ENCODE results near the gene VARS1. TPM values are rescaled to one million over a fixed set of nuclear protein-coding genes. Genes with fewer than 3 reads are reported as not detected.

Gene VARS1
- total and polyA plus RNA-seq, 2 of the 8 experiments (the other 6 are each of a cell fraction or from before 2014, with no cell fraction given): 53.5 to 162 TPM

- no peak; the same call in 1 of the 2 replicates for TF ChIP-seq YY1 (IDR thresholded peaks at IDR 0.05; ENCODE audit: low read depth, low read length)
- TF ChIP-seq, protein P1, sequence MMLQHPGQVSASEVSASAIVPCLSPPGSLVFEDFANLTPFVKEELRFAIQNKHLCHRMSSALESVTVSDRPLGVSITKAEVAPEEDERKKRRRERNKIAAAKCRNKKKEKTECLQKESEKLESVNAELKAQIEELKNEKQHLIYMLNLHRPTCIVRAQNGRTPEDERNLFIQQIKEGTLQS (IDR thresholded peaks at IDR 0.05; ENCODE audit: insufficient read depth, low read depth, low read length): no peak
- TF ChIP-seq KDM1A (IDR thresholded peaks at IDR 0.05; ENCODE audit: borderline replicate concordance, low read length): no peak
- no peak for TF ChIP-seq BRCA1 (IDR thresholded peaks at IDR 0.05; ENCODE audit: low read depth, low read length)
- peak; percentile 73 for TF ChIP-seq TAF7 (optimal IDR thresholded peaks at IDR 0.05; ENCODE audit: borderline replicate concordance, low read depth, low read length)
- TF ChIP-seq POLR2AphosphoS5 (IDR thresholded peaks at IDR 0.05; ENCODE audit: low read depth, low read length): peak; percentile 83
- no peak for TF ChIP-seq CTBP2 (IDR thresholded peaks at IDR 0.05; ENCODE audit: borderline replicate concordance, insufficient read depth, insufficient read length, low read length)
- TF ChIP-seq JUND (IDR thresholded peaks at IDR 0.05; ENCODE audit: low read length): no peak
- TF ChIP-seq CBX5 (IDR thresholded peaks at IDR 0.05; ENCODE audit: low read depth, low read length): no peak
- TF ChIP-seq KDM5A (IDR thresholded peaks at IDR 0.05; ENCODE audit: low read length): peak; percentile 83
- TF ChIP-seq FOSL1 (IDR thresholded peaks at IDR 0.05; ENCODE audit: insufficient read depth, low read depth, low read length): no peak
- peak; percentile 83 for TF ChIP-seq MAX (IDR thresholded peaks at IDR 0.05)
- no peak for TF ChIP-seq HDAC6 (IDR thresholded peaks at IDR 0.05; ENCODE audit: low read depth, low read length)
- 0 out of 2 replicates have a peak, but pooled peaks have one; percentile 11 for TF ChIP-seq TEAD4 (IDR thresholded peaks at IDR 0.05; ENCODE audit: low read depth, low read length)
- TF ChIP-seq SIN3A (conservative IDR thresholded peaks at IDR 0.05 in 1 of 2, IDR thresholded peaks at IDR 0.05 in 1 of 2; ENCODE audit: low read depth in 1 of 2, low read length in 2 of 2): peak; percentile 72 to 91; a peak in 3 of 4 replicates
- TF ChIP-seq BACH1 (IDR thresholded peaks at IDR 0.05; ENCODE audit: low read length): peak; percentile 42; the same call in 1 of the 2 replicates
- peak; percentile 97 for TF ChIP-seq CREB1 (IDR thresholded peaks at IDR 0.05)
- peak; percentile 98 for TF ChIP-seq KDM4A (IDR thresholded peaks at IDR 0.05; ENCODE audit: low read depth, low read length, severe bottlenecking)
- peak; percentile 51; the same call in 1 of the 2 replicates for TF ChIP-seq SRF (IDR thresholded peaks at IDR 0.05; ENCODE audit: low read depth, low read length)
- peak; percentile 100 for TF ChIP-seq RBBP5 (IDR thresholded peaks at IDR 0.05; ENCODE audit: borderline replicate concordance, low read depth, low read length)
- TF ChIP-seq ZNF274 (IDR thresholded peaks at IDR 0.05; ENCODE audit: borderline replicate concordance, extremely low read depth, low read length): no peak
Observed at GRCh38 chr6:31806470-31807272, 11.1 kb upstream of the VARS1 start, which contains the start of gene LSM2 (continued).
